ENCODE results near the gene ZNF264.
A peak's percentile ranks its signal among the peaks of the same experiment; 100 is the strongest.

ZNF264 gene

DNA sequence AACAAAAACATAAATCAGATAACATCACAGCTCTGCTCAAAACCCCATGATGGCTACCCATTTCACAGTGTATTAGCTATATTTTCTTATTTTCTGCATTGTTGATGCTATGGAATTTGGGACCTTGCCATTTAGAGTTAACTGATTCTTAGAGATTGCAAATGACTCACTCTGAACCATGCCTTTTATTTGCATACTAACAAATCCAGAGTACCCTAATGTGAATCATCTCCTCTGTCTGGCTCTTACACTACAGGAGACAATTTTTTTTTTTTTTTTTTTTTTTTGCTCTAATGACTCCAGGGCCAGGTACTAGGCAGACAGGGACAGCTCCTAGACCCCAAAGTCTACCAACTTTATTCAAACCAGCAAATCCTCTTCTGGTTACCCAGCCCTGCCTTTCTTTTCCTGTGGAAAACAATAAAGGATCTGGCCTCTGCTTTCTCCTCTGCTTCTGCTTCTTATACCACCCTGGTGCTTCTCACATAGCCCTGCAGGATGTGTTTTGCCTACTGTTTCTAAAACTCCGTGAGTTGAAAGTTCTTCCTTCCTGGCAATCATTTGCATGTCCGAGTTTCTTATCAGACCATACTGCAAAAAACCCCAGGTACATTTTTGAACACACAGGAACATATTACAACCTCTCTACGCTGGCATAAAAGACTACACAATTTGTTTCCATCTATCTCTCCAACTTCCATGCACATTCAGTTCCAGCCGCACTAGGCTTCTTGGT is 78.4 kb downstream of the ZNF264 start:
- TF ChIP-seq, protein P1, sequence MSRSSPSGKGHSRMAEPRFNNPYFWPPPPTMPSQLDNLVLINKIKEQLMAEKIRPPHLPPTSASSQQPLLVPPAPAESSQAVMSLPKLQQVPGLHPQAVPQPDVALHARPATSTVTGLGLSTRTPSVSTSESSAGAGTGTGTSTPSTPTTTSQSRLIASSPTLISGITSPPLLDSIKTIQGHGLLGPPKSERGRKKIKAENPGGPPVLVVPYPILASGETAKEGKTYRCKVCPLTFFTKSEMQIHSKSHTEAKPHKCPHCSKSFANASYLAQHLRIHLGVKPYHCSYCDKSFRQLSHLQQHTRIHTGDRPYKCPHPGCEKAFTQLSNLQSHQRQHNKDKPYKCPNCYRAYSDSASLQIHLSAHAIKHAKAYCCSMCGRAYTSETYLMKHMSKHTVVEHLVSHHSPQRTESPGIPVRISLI (tag by site-specific recombination; IDR thresholded peaks at IDR 0.05), result 0 out of 2 replicates have a peak, but pooled peaks have one; percentile 39
- TF ChIP-seq ZNF514 (tag by site-specific recombination; IDR thresholded peaks at IDR 0.05), result no peak
- no peak overlapping the region for H3K4me3 ChIP-seq (ENCODE audit: low read depth, low read length)
- H3K4me1 ChIP-seq (ENCODE audit: control insufficient read depth, insufficient read depth, low read length), result no peaks in the 10 kb centered on the region
- H3K36me3 ChIP-seq (ENCODE audit: control insufficient read depth in 2 of 2, insufficient read depth in 1 of 2, low read length in 2 of 2), result peaks cover 0 to 5% of the 10 kb centered on the region in 2 experiments; a peak in 2 of 3 replicates
- CTCF ChIA-PET, result interaction anchor here (0.6 kb wide), 1 partner anchor 1048 kb away, joined by 3 read pairs; no protein-coding TSS in a partner anchor
- H3K27ac ChIP-seq (ENCODE audit: extremely low read depth, low read depth, low read length), result no peak overlapping the region
- POLR2A ChIA-PET, result interaction anchor here (0.7 kb wide), 1 partner anchor 20 kb away, joined by 5 read pairs; no protein-coding TSS in a partner anchor
- H3K9me3 ChIP-seq (ENCODE audit: control insufficient read depth, insufficient read depth, low read depth, low read length), result no peaks in the 10 kb centered on the region

DNA sequence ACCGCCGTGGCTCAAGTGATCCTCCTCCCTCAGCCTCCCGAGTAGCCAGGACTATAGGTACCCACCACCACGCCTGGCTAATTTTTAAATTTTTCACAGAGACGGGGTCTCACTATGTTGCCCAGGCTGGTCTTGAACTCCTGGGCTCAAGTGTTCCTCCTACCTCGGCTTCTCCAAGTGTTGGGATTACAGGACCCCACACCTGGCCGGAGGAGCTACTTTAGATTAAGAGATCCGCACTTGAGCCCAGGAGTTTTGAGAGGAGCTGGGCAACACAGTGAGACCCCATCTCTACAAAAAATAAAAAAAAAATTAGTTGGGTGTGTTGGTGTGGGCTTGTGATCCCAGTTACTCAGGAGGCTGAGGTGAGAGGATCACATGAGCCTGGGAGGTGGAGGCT is 80.0 kb downstream of the ZNF264 start:
- CTCF ChIA-PET, result no interaction called here
- H3K9me3 ChIP-seq (ENCODE audit: control insufficient read depth, insufficient read depth, low read depth, low read length), result no peaks in the 10 kb centered on the region
- TF ChIP-seq, protein P2, sequence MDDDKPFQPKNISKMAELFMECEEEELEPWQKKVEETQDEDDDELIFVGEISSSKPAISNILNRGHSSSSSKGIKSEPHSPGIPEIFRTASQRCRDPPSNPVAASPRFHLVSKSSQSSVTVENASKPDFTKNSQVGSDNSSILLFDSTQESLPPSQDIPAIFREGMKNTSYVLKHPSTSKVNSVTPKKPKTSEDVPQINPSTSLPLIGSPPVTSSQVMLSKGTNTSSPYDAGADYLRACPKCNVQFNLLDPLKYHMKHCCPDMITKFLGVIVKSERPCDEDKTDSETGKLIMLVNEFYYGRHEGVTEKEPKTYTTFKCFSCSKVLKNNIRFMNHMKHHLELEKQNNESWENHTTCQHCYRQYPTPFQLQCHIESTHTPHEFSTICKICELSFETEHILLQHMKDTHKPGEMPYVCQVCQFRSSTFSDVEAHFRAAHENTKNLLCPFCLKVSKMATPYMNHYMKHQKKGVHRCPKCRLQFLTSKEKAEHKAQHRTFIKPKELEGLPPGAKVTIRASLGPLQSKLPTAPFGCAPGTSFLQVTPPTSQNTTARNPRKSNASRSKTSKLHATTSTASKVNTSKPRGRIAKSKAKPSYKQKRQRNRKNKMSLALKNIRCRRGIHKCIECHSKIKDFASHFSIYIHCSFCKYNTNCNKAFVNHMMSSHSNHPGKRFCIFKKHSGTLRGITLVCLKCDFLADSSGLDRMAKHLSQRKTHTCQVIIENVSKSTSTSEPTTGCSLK (tag by site-specific recombination; IDR thresholded peaks at IDR 0.05), result no peak
- TF ChIP-seq ZNF121 (tag by site-specific recombination; IDR thresholded peaks at IDR 0.05), result peak; percentile 84
- POLR2A ChIA-PET, result no interaction called here
- H3K36me3 ChIP-seq (ENCODE audit: control insufficient read depth in 2 of 2, insufficient read depth in 1 of 2, low read length in 2 of 2), result peaks cover 0 to 5% of the 10 kb centered on the region in 2 experiments; a peak in 2 of 3 replicates
- H3K27ac ChIP-seq (ENCODE audit: extremely low read depth, low read depth, low read length), result no peak overlapping the region
- H3K4me3 ChIP-seq (ENCODE audit: low read depth, low read length), result no peak overlapping the region
- H3K4me1 ChIP-seq (ENCODE audit: control insufficient read depth, insufficient read depth, low read length), result no peaks in the 10 kb centered on the region
